ENCODE results near the gene DPEP2NB.
A peak's percentile ranks its signal among the peaks of the same experiment; 100 is the strongest.
"Not testable (repeated sequence)": the region's sequence is repeated elsewhere in the genome, so short reads cannot be mapped to it uniquely, and the experiment has no call there.

DPEP2NB gene

DNA sequence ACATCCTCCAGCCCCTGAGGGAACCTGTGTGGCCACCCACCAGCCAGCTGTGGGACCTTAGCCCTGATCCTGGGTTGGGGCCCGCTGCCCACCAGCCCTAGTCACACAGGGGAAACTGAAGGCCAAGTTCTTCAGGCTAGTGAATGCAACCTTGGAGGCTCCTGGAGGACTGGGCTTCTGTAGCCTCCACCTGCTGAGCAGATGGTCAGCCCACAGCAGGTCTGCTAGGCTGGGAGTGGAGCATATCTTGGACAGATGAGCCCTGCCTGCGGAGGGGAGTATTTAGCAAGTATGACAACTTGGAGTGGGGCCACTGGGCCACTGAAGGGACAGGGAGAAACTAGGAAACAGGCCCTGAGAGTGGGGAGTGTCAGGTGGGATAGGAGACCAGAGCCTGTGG lies 39.5 kb downstream of the DPEP2NB start:
- TF ChIP-seq, protein P1, sequence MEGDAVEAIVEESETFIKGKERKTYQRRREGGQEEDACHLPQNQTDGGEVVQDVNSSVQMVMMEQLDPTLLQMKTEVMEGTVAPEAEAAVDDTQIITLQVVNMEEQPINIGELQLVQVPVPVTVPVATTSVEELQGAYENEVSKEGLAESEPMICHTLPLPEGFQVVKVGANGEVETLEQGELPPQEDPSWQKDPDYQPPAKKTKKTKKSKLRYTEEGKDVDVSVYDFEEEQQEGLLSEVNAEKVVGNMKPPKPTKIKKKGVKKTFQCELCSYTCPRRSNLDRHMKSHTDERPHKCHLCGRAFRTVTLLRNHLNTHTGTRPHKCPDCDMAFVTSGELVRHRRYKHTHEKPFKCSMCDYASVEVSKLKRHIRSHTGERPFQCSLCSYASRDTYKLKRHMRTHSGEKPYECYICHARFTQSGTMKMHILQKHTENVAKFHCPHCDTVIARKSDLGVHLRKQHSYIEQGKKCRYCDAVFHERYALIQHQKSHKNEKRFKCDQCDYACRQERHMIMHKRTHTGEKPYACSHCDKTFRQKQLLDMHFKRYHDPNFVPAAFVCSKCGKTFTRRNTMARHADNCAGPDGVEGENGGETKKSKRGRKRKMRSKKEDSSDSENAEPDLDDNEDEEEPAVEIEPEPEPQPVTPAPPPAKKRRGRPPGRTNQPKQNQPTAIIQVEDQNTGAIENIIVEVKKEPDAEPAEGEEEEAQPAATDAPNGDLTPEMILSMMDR (conservative IDR thresholded peaks at IDR 0.05; ENCODE audit: control insufficient read depth, insufficient read depth, low read depth, low read length): no peak
- no peak overlapping the region for H3K4me3 ChIP-seq (ENCODE audit: control insufficient read depth, low read depth, low read length)
- DNase-seq (ENCODE audit: low read depth): no peak

DNA sequence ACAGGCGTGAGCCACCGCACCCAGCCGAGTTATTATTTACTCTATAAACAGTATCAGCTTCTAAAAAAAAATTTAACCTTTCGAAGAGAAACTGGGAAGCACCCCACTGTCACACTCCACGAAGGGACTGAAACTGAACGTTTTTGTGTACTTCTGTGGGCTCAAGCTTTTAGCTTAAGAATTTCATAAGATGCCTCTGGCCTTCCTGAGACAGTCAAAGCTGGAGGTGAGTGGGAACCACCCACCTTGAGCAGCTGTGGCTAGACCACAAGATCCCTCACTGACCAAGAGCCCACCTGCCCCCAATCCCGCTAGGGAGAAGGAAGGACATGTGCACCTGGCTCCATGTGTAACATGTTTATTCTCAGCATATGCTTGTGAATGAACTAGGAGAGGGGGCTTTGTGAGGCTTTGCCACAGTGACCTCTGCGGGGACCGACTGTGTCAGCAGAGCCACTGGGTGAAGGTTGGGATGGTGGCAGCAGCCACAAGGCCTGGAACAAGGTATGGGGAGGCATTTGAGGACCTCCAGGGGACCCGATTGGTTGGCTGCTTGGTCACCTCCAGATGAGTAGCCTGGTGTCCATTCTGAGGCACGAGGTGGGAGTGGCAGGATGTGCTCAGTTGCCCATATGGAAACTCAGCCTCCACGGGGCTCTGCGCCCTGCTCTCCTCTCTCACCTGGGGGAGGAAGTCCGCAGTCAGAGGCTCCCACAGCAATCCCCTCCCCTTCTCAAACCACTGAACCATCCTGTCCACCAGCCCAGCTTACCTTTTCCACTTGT lies 40.2 kb downstream of the DPEP2NB start:
- no peak overlapping the region for H3K4me3 ChIP-seq (ENCODE audit: control insufficient read depth, low read depth, low read length)
- TF ChIP-seq, protein P1 (conservative IDR thresholded peaks at IDR 0.05; ENCODE audit: control insufficient read depth, insufficient read depth, low read depth, low read length): no peak
- no peak for DNase-seq (ENCODE audit: low read depth)

DNA sequence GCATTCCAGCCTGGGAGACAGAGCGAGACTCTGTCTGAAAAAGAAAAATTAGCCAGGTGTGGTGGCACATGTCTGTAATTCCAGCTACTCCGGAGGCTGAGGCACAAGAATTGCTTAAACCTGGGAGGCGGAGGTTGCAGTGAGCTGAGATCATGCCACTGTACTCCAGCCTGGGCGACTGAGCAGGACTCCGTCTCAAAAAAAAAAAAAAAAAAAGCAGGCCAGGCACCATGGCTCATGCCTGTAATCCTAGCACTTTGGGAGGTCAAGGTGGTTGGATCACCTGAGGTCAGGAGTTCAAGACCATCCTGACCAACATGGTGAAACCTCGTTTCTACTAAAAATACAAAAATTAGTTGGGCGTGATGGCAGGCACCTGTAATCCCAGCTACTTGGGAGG lies 43.4 kb downstream of the DPEP2NB start:
- not testable (repeated sequence) for DNase-seq (ENCODE audit: low read depth); H3K4me3 ChIP-seq (ENCODE audit: control insufficient read depth, low read depth, low read length)

DNA sequence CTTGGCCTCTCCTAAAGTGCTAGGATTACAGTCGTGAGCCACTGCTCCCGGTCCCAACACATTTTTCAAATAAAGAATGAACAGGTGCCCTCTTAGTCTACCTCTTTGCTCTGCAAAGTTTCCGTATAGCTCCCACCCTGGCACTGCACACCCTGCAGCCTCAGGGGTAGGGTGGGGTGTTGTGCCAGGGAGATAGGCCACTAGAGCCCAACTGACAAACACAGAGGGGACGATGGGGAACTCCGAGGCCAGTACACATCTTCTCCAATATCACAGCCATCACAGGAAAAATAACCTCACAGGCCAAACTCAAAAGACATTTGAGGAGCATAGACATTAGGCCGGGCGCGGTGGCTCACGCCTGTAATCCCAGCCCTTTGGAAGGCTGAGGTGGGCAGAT lies 44.6 kb downstream of the DPEP2NB start:
- TF ChIP-seq, protein P1 (conservative IDR thresholded peaks at IDR 0.05; ENCODE audit: control insufficient read depth, insufficient read depth, low read depth, low read length): no peak
- DNase-seq (ENCODE audit: low read depth): no peak
- H3K4me3 ChIP-seq (ENCODE audit: control insufficient read depth, low read depth, low read length): no peak overlapping the region

DNA sequence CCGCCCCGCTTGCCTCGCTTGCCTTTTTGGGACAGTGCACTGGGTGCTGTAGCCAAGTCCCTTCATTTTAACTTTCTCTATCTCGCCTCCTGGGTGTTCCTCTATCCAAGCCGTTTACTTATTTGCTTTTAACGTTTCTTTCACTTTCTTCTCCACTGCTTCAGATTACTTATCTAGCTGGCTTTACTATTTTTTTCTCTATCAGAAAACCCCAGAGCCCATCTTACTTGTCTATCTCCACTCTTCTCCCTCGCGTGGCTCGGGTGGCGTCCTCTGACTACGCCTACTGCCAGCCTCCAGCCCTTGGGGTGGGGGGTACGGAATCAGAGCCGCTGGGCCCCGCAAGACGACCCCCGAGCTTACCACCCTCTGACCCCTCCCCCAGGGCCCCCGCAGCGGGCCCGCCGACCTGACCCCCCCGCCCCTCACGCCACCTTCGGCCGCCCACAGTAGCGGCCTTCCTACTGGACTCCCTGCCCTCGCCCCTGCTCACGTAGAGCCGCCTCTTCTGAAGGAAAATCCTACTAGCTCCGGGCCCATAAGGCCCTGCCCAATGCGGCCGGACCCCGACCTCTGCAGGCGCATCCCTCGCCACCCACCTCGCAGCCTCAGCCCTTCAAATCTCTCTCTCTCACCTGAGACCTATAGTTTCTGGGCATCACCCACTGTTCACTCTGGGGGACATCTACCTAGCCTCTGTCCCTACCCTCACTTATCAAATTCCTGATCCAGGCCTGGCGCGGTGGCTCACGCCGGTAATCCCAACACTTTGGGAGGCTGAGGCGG lies 46.3 kb downstream of the DPEP2NB start:
- H3K4me3 ChIP-seq (ENCODE audit: control insufficient read depth, low read depth, low read length): peak overlapping the region; percentile 63
- no peak for DNase-seq (ENCODE audit: low read depth)
- TF ChIP-seq, protein P1 (conservative IDR thresholded peaks at IDR 0.05; ENCODE audit: control insufficient read depth, insufficient read depth, low read depth, low read length): no peak

DNA sequence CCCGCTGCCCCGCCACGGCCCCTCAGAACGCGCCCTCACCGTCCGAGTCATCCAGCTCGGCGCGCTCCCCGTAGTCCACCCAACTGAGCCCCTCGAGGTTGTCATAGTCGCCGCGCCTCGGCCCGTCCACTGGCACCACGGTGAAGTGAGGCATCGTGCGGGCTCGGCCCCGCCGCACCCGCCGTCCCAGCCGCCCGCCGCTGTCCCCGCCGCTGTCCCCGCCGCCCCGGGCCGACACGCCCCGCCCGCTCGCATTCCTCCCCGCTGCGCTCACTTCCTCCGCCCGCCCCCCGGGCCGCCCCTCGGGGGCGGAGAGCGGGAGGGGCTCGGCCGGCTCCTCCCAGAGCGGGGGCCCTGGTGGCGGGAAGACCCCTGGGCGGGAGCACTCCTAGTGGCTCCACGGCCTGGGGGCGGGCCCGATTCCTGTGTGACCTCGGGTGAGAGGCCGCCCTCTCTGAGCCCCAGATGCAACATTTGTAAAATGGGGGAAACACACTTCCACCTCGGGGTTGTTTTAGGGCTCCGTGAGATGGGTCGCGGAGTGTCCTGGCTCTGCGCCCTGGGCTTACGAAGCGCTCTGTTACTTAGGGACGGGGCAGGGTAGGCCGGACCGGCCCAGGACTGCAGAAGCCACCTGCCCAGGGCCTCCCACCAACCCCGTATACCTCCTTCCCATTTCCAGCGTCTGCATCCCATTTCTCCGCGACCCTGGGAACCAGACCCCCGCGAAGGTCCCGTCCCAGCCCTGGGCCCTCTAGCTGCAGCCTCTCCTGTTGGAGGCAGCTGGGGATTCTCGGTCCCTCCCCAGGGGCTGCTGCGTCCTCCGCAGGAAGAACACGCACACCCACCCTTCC lies 47.1 kb downstream of the DPEP2NB start, which contains the start of gene SLC12A4:
TSS of gene SLC12A4 (minus strand) at position 238 of the 854 bp plus-strand sequence. CDS start at position 154, 84 bp downstream.
- peak within 1 kb of the TSS; percentile 88 for H3K4me3 ChIP-seq (ENCODE audit: control insufficient read depth, low read depth, low read length)
- peak; percentile 62 for DNase-seq (ENCODE audit: low read depth)
- TF ChIP-seq, protein P1 (conservative IDR thresholded peaks at IDR 0.05; ENCODE audit: control insufficient read depth, insufficient read depth, low read depth, low read length): no peak

Data from fibroblast of mammary gland (primary cell).